HepG2 (cell line): ENCODE measurements around the gene PLCG2. TPM values are rescaled to one million over a fixed set of nuclear protein-coding genes. Genes with fewer than 3 reads are reported as not detected.
A peak's percentile ranks its signal among the peaks of the same experiment; 100 is the strongest.

ENCODE experiments used
- ARID5B ChIP-seq: IDR thresholded peaks from 2 replicates; pipeline ENCODE4 v1.4.0; 2020; ENCODE audit warnings: mild to moderate bottlenecking, missing genetic modification reagents
- BCLAF1 ChIP-seq: fragments of 450-650 bp; IDR thresholded peaks from 2 replicates; pipeline ENCODE4 v1.6.1; 2017; ENCODE audit warnings: mild to moderate bottlenecking
- CBX1 ChIP-seq: IDR thresholded peaks from one replicate; pipeline ENCODE4 v1.6.1; 2016; ENCODE audit warnings: antibody characterized with exemption, low read depth
- NFE2L2 ChIP-seq: fragments of 150-350 bp; IDR thresholded peaks from 2 replicates; pipeline ENCODE4 v1.6.1; 2014; ENCODE audit warnings: low read length
- NFKBIZ ChIP-seq: IDR thresholded peaks from 2 replicates; pipeline ENCODE4 v1.6.1; 2018; ENCODE audit warnings: missing genetic modification reagents, missing compliant biosample characterization
- NR2F6 ChIP-seq, 2 experiments: IDR thresholded peaks; 2 replicates each; pipeline ENCODE4 v1.6.1; 2016; ENCODE audit warnings: antibody characterized with exemption in 1 of 2, mild to moderate bottlenecking in 1 of 2
- PAX8 ChIP-seq: sonication (generic); formaldehyde crosslinking; IDR thresholded peaks from 2 replicates; pipeline ENCODE4 v1.8.0; 2022; ENCODE audit warnings: mild to moderate bottlenecking, missing genetic modification reagents, borderline replicate concordance
- SAP130 ChIP-seq: IDR thresholded peaks from 2 replicates; pipeline ENCODE4 v1.6.1; 2016; ENCODE audit warnings: low read depth
- SP2 ChIP-seq: sonication (generic); formaldehyde crosslinking; IDR thresholded peaks from 2 replicates; pipeline ENCODE4 v1.5.1; 2020; ENCODE audit warnings: mild to moderate bottlenecking, missing genetic modification reagents
- TFDP1 ChIP-seq: IDR thresholded peaks from 2 replicates; pipeline ENCODE4 v1.6.1; 2016; ENCODE audit warnings: missing compliant biosample characterization, missing genetic modification reagents, borderline replicate concordance
- ZNF20 ChIP-seq: sonication (generic); formaldehyde crosslinking; IDR thresholded peaks from 2 replicates; pipeline ENCODE4 v1.4.0; 2020; ENCODE audit warnings: mild to moderate bottlenecking, moderate library complexity, missing genetic modification reagents
- ZNF224 ChIP-seq: sonication (generic); formaldehyde crosslinking; IDR thresholded peaks from 2 replicates; pipeline ENCODE4 v1.5.0; 2020; ENCODE audit warnings: mild to moderate bottlenecking, missing genetic modification reagents
- ZNF225 ChIP-seq: sonication (generic); formaldehyde crosslinking; IDR thresholded peaks from 2 replicates; pipeline ENCODE4 v1.4.0; 2020; ENCODE audit warnings: mild to moderate bottlenecking, missing genetic modification reagents
- ZNF407 ChIP-seq: sonication (generic); formaldehyde crosslinking; IDR thresholded peaks from one replicate; pipeline ENCODE4 v1.5.1; 2020; ENCODE audit warnings: mild to moderate bottlenecking, missing genetic modification reagents; ENCODE audit errors: not compliant biosample characterization
- polyA plus RNA-seq, 8 experiments: library from polyadenylated mRNA; depleted of rRNA in 3 of 8; stranded (reverse) in 7 of 8; unstranded in 1 of 8; fragments of >200 nt; fragmentation: Illumina TruSeq in 4 of 8; extraction: Trizol in 4 of 8; gene quantifications; 2 replicates each; pipeline versions ENCODE4 v1.2.1 to v1.2.3, GENCODE V29; 2011 to 2016; ENCODE audit warnings: low read depth in 4 of 8, missing spikeins in 1 of 8, mixed read lengths in 1 of 8; ENCODE audit not compliant: insufficient read depth in 1 of 8
- total RNA-seq, 5 experiments: library from RNA; depleted of rRNA; stranded (reverse); fragments of >200 nt; fragmentation: Illumina TruSeq; extraction: Trizol; gene quantifications; 2 replicates each; pipeline ENCODE4 v1.2.3, GENCODE V29; 2016; ENCODE audit warnings: low read depth in 1 of 5

PLCG2 gene
- total and polyA plus RNA-seq, 2 of the 13 experiments (the other 11 are each of a cell fraction or from before 2014, with no cell fraction given) = 0.13 to 0.18 TPM

- TF ChIP-seq TFDP1 (CRISPR knock-in tag) = no peak
- TF ChIP-seq CBX1 = no peak
- peak; percentile 78 for TF ChIP-seq ARID5B (CRISPR knock-in tag)
- no peak for TF ChIP-seq SP2 (CRISPR knock-in tag)
- no peak for TF ChIP-seq ZNF20 (CRISPR knock-in tag)
- TF ChIP-seq SAP130 = 0 out of 2 replicates have a peak, but pooled peaks have one; percentile 42
- peak; percentile 82 for TF ChIP-seq NFE2L2
- TF ChIP-seq ZNF407 (CRISPR knock-in tag) = no peak
- TF ChIP-seq NFKBIZ (CRISPR knock-in tag) = no peak
- no peak for TF ChIP-seq PAX8
- no peak for TF ChIP-seq ZNF224 (CRISPR knock-in tag)
- no peak for TF ChIP-seq ZNF225 (CRISPR knock-in tag)
- TF ChIP-seq NR2F6 (IDR thresholded peaks at IDR 0.05) = peak; percentile 71; the same call in 1 of the 2 replicates
- TF ChIP-seq NR2F6 (CRISPR knock-in tag; IDR thresholded peaks at IDR 0.05) = peak; percentile 83
- no peak for TF ChIP-seq BCLAF1
Observed at GRCh38 chr16:81758376-81758775, 20.7 kb upstream of the PLCG2 start (continued).
